BJ (cell line): Measurements from ENCODE around the gene ACTG2. TPM values are rescaled to one million over a fixed set of nuclear protein-coding genes. Genes with fewer than 3 reads are reported as not detected.

Source experiments
- CTCF ChIA-PET: fragments of 350-600 bp; formaldehyde crosslinking; extraction: SDS; loops from one replicate; lab custom pipeline; 2021; ENCODE audit warnings: antibody characterized with exemption, inconsistent platforms; lab: Yijun Ruan, JAX
- POLR2A ChIA-PET: fragments of 300-600 bp; sonication (Branson Sonifier 250); formaldehyde crosslinking; extraction: SDS; loops from one replicate; lab custom pipeline; 2021; ENCODE audit warnings: antibody characterized with exemption; lab: Charles Lee
- DNase-seq: peaks from one replicate; pipeline ENCODE4 v3.0.0-alpha.2; 2011; ENCODE audit warnings: low read depth
- H3K27me3 ChIP-seq: 2 replicates; pipeline ENCODE4 v1.6.0; 2011; ENCODE audit warnings: low read length; ENCODE audit not compliant: control insufficient read depth, insufficient read depth
- H3K36me3 ChIP-seq: 2 replicates; pipeline ENCODE4 v1.5.1; 2011; ENCODE audit warnings: low read length; ENCODE audit not compliant: control insufficient read depth, insufficient read depth
- H3K4me3 ChIP-seq: 2 replicates; pipeline ENCODE4 v1.5.1; 2011; ENCODE audit warnings: low read depth, mild to moderate bottlenecking, control low read depth, low read length
- polyA plus RNA-seq: library from polyadenylated mRNA; depleted of rRNA; stranded (reverse); fragments of >200 nt; gene quantifications from 2 replicates; pipeline ENCODE4 v1.2.3, GENCODE V29; 2011
- TF ChIP-seq, protein P1 (sequence below): IDR thresholded peaks from 2 replicates; pipeline ENCODE4 v1.5.1; 2011; ENCODE audit warnings: low read depth, mild to moderate bottlenecking, control low read depth, inconsistent platforms, low read length, moderate library complexity; ENCODE audit not compliant: insufficient read depth

The ACTG2 gene
- polyA plus RNA-seq, 1 experiment = 81.3 TPM

DNA sequence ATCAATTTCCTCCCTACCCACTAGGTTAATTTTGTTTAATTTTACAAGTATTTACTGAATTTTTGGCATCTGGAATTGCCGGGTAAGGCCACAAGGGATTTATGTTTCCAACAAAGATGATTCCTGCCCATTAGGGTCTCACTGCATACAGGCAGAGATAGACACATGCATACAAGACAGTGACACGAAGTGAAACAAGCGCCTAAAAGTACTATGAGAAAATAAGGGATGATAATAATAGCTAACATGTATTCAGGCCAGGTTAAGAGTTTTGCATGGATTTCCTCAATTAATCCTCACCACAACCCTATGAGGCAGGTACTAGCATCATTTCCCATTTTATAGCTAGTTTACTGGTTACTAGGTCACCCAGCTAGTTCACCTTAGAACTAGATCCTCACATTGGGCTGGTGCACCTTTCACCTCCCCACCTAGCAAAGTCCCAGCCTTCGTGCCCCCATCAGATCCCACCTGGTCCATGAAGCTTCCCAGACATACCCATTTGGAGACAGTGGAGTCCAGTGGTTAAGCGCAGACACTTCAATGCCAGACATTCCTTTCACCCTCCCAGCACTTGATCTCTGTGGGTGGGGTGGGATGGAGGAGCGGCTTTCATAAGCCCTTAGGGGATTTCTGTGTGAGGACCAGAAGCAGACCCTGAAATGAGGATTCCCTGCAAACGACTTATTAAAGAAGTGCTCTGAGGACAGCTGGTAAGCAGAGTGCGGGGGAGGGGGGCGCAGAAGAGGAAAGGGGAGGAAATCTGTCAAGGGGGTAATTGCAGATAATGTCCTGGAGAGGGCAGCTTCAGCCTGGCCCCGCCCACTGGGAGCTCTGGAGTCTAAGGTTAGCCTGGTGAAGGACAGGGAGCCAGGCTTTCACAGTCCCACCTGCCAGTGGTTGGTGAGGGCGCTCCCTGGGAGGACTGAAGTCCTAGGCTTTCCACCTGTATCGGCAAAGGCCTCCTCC is 28.1 kb downstream of the ACTG2 start:
- DNase-seq = no peak
- CTCF ChIA-PET = interaction anchor here (0.9 to 1.6 kb wide), 3 partner anchors 13 to 200 kb away, joined by 3 to 5 read pairs (median 4); no protein-coding TSS in a partner anchor
- POLR2A ChIA-PET = no interaction called here

DNA sequence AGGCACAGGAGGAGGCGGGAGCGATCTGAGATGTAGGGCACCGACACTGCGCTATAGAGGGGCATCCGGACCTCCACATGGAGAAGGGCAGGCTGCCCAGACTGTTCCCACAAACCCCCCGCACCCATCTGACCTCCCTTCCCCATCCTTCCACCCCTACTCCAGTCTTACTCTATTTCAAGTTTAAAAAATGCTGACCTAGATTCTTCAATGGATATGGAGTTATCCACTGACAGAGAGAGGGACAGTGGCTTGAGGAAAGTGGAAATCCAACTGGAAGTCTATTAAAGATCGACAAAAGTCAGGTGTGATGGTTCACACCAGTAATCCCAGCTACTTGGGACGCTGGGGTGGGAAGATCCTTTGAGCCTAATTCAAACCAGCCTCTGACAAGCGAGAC is 28.8 kb downstream of the ACTG2 start:
- TF ChIP-seq, protein P1, sequence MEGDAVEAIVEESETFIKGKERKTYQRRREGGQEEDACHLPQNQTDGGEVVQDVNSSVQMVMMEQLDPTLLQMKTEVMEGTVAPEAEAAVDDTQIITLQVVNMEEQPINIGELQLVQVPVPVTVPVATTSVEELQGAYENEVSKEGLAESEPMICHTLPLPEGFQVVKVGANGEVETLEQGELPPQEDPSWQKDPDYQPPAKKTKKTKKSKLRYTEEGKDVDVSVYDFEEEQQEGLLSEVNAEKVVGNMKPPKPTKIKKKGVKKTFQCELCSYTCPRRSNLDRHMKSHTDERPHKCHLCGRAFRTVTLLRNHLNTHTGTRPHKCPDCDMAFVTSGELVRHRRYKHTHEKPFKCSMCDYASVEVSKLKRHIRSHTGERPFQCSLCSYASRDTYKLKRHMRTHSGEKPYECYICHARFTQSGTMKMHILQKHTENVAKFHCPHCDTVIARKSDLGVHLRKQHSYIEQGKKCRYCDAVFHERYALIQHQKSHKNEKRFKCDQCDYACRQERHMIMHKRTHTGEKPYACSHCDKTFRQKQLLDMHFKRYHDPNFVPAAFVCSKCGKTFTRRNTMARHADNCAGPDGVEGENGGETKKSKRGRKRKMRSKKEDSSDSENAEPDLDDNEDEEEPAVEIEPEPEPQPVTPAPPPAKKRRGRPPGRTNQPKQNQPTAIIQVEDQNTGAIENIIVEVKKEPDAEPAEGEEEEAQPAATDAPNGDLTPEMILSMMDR = no peak
- CTCF ChIA-PET = interaction anchor here (1.5 to 1.6 kb wide), 2 partner anchors 14 to 199 kb away, joined by 3 to 4 read pairs; no protein-coding TSS in a partner anchor
- no peak overlapping the region for H3K4me3 ChIP-seq

More for the DNA sequence above, 28.1 kb downstream of the ACTG2 start:
- no peak overlapping the region for H3K4me3 ChIP-seq
- no peaks in the 10 kb centered on the region for H3K36me3 ChIP-seq
- peaks cover 14% of the 10 kb centered on the region for H3K27me3 ChIP-seq
- TF ChIP-seq, protein P1 = no peak

GRCh38 chr2:73922681-73923080 is 29.9 kb downstream of the ACTG2 start:
- ChIA-PET CTCF (no interaction called here), POLR2A (no interaction called here)
- no peak overlapping the region for H3K4me3 ChIP-seq

More for the DNA sequence above, 28.8 kb downstream of the ACTG2 start:
- no peak for DNase-seq
- Histone ChIP-seq H3K27me3 (peaks cover 12% of the 10 kb centered on the region), H3K36me3 (no peaks in the 10 kb centered on the region)
- POLR2A ChIA-PET = no interaction called here

GRCh38 chr2:73925033-73925704 is 32.4 kb downstream of the ACTG2 start:
- ChIA-PET POLR2A (no interaction called here), CTCF (no interaction called here)
- DNase-seq = no peak
- Histone ChIP-seq H3K4me3 (no peak overlapping the region), H3K36me3 (no peaks in the 10 kb centered on the region), H3K27me3 (peaks cover 11% of the 10 kb centered on the region)
- TF ChIP-seq, protein P1 = no peak

More at GRCh38 chr2:73922681-73923080, 29.9 kb downstream of the ACTG2 start:
- TF ChIP-seq, protein P1 = no peak
- Histone ChIP-seq H3K27me3 (peaks cover 11% of the 10 kb centered on the region), H3K36me3 (no peaks in the 10 kb centered on the region)
- no peak for DNase-seq
